H1 (cell line): ENCODE measurements around the gene OTUB1. TPM values are rescaled to one million over a fixed set of nuclear protein-coding genes. Genes with fewer than 3 reads are reported as not detected.

Source experiments
- CTCF ChIA-PET: fragments of 300-600 bp; sonication (Branson Sonifier 250); formaldehyde crosslinking; loops from one replicate; lab custom pipeline; 2021; ENCODE audit not compliant: partially characterized antibody; lab: Charles Lee
- POLR2A ChIA-PET: fragments of 300-600 bp; sonication (Branson Sonifier 250); formaldehyde crosslinking; loops from one replicate; lab custom pipeline; 2021; ENCODE audit warnings: inconsistent platforms; ENCODE audit not compliant: partially characterized antibody; lab: Charles Lee
- DNase-seq, 2 experiments: peaks; one replicate each; pipeline versions ENCODE4 v3.0.0 to v3.0.0-alpha.2; 2010 to 2022; ENCODE audit warnings: low spot score in 2 of 2, low read depth in 1 of 2, mixed read lengths in 1 of 2
- FAIRE-seq: peaks from 2 replicates; lab custom pipeline; 2011; peaks lifted over from hg19 to GRCh38; lab: Jason Lieb, UNC
- H2AFZ ChIP-seq: 2 replicates; pipeline ENCODE4 v1.8.1; 2012; ENCODE audit warnings: low read length, inconsistent platforms
- H2AK5ac ChIP-seq: 2 replicates; pipeline ENCODE4 v1.6.1; 2013; ENCODE audit warnings: low read depth, low read length
- H2BK120ac ChIP-seq: replicated peaks from 2 replicates; pipeline ENCODE3; 2013; ENCODE audit warnings: low read depth, low read length, inconsistent platforms
- H2BK12ac ChIP-seq: 2 replicates; pipeline ENCODE4 v1.6.1; 2013; ENCODE audit warnings: low read depth, low read length
- H2BK15ac ChIP-seq: 2 replicates; pipeline ENCODE4 v1.6.1; 2013; ENCODE audit warnings: low read length
- H2BK20ac ChIP-seq: 2 replicates; pipeline ENCODE4 v1.6.1; 2013; ENCODE audit warnings: low read length
- H2BK5ac ChIP-seq: 2 replicates; pipeline ENCODE4 v1.6.1; 2013; ENCODE audit warnings: low read depth, low read length
- H3K14ac ChIP-seq: 2 replicates; pipeline ENCODE4 v1.6.1; 2013; ENCODE audit warnings: inconsistent platforms; ENCODE audit not compliant: insufficient read length
- H3K18ac ChIP-seq: 2 replicates; pipeline ENCODE4 v1.6.1; 2013; ENCODE audit warnings: low read length; ENCODE audit errors: extremely low read depth
- H3K23ac ChIP-seq: 2 replicates; pipeline ENCODE4 v1.6.1; 2013; ENCODE audit warnings: inconsistent platforms; ENCODE audit not compliant: insufficient read length
- H3K23me2 ChIP-seq: 2 replicates; pipeline ENCODE4 v1.6.1; 2013; ENCODE audit warnings: low read depth, low read length
- H3K27ac ChIP-seq: 2 replicates; pipeline ENCODE4 v1.6.1; 2011; ENCODE audit warnings: low read depth, low read length, inconsistent platforms
- H3K27me3 ChIP-seq, 4 experiments: replicated peaks in 1 of 4; 1 replicate in 1 of 4; 2 replicates in 3 of 4; pipeline versions ENCODE4 v1.6.1 to v1.8.1; 2011 to 2013; ENCODE audit warnings: low read length in 3 of 4, mild to moderate bottlenecking in 3 of 4, inconsistent platforms in 2 of 4, mixed read lengths in 2 of 4, moderate library complexity in 1 of 4; ENCODE audit not compliant: control insufficient read depth in 3 of 4, insufficient read depth in 3 of 4; ENCODE audit errors: extremely low read depth in 1 of 4
- H3K36me3 ChIP-seq, 4 experiments: 2 replicates each; pipeline versions ENCODE4 v1.6.1 to v1.8.1; 2011 to 2013; ENCODE audit warnings: mild to moderate bottlenecking in 4 of 4, low read length in 3 of 4, moderate library complexity in 2 of 4, control low read depth in 1 of 4, inconsistent platforms in 1 of 4; ENCODE audit not compliant: insufficient read depth in 4 of 4, control insufficient read depth in 2 of 4
- H3K4ac ChIP-seq: replicated peaks from 2 replicates; pipeline ENCODE3; 2013; ENCODE audit warnings: low read length, low read depth, mixed read lengths, inconsistent platforms; ENCODE audit not compliant: insufficient read length
- H3K4me1 ChIP-seq, 4 experiments: replicated peaks in 1 of 4; 1 replicate in 1 of 4; 2 replicates in 3 of 4; pipeline versions ENCODE4 v1.6.1 to v1.8.1; 2011 to 2013; ENCODE audit warnings: low read length in 3 of 4, inconsistent platforms in 2 of 4, mixed read lengths in 1 of 4; ENCODE audit not compliant: insufficient read depth in 4 of 4, control insufficient read depth in 3 of 4
- H3K4me2 ChIP-seq, 2 experiments: 2 replicates each; pipeline versions ENCODE4 v1.6.1 to v1.8.1; 2011 to 2013; ENCODE audit warnings: low read depth in 2 of 2, low read length in 2 of 2, control low read depth in 1 of 2, inconsistent platforms in 1 of 2, mild to moderate bottlenecking in 1 of 2; ENCODE audit not compliant: insufficient read depth in 1 of 2
- H3K4me3 ChIP-seq, 4 experiments: fragments of 200-600, 300-600 bp in 1 of 4; sonication (generic), shearing (Covaris generic), sonication (Bioruptor Twin) in 1 of 4; 2 replicates each; pipeline versions ENCODE4 v1.5.1 to v1.8.1; 2011 to 2016; ENCODE audit warnings: low read length in 4 of 4, low read depth in 3 of 4, control low read depth in 2 of 4, inconsistent platforms in 2 of 4, mild to moderate bottlenecking in 2 of 4, mixed read lengths in 1 of 4, moderate library complexity in 1 of 4; ENCODE audit not compliant: insufficient read depth in 2 of 4; ENCODE audit errors: extremely low read depth in 1 of 4
- H3K56ac ChIP-seq: replicated peaks from 2 replicates; pipeline ENCODE3; 2013; ENCODE audit warnings: low read depth, mild to moderate bottlenecking, mixed read lengths, low read length, inconsistent platforms; ENCODE audit not compliant: insufficient read length
- H3K79me1 ChIP-seq: 2 replicates; pipeline ENCODE4 v1.6.1; 2013; ENCODE audit warnings: low read depth, low read length, control low read depth
- H3K79me2 ChIP-seq, 2 experiments: 2 replicates each; pipeline versions ENCODE4 v1.6.1 to v1.8.1; 2012 to 2013; ENCODE audit warnings: low read length in 2 of 2, mild to moderate bottlenecking in 2 of 2, inconsistent platforms in 1 of 2; ENCODE audit not compliant: insufficient read depth in 2 of 2, control insufficient read depth in 1 of 2
- H3K9ac ChIP-seq, 4 experiments: replicated peaks in 1 of 4; 1 replicate in 1 of 4; 2 replicates in 3 of 4; pipeline versions ENCODE4 v1.6.1 to v1.8.1; 2011 to 2013; ENCODE audit warnings: low read depth in 3 of 4, low read length in 3 of 4, control low read depth in 2 of 4, mild to moderate bottlenecking in 2 of 4, moderate library complexity in 2 of 4, inconsistent platforms in 1 of 4; ENCODE audit errors: extremely low read depth in 1 of 4
- H3K9me3 ChIP-seq, 2 experiments: 2 replicates each; pipeline versions ENCODE4 v1.6.1 to v1.8.1; 2012 to 2013; ENCODE audit warnings: mild to moderate bottlenecking in 2 of 2, moderate library complexity in 2 of 2, control low read depth in 1 of 2, inconsistent platforms in 1 of 2, low read depth in 1 of 2, low read length in 1 of 2, mixed read lengths in 1 of 2; ENCODE audit not compliant: insufficient read depth in 2 of 2
- H4K20me1 ChIP-seq, 2 experiments: replicated peaks in 1 of 2; 2 replicates each; pipeline versions ENCODE3 to v1.8.1; 2011 to 2013; ENCODE audit warnings: inconsistent platforms in 2 of 2, low read length in 2 of 2, mild to moderate bottlenecking in 1 of 2; ENCODE audit not compliant: insufficient read depth in 2 of 2, control insufficient read depth in 1 of 2
- H4K5ac ChIP-seq: 2 replicates; pipeline ENCODE4 v1.6.1; 2013; ENCODE audit warnings: low read length, low read depth, mixed read lengths, inconsistent platforms; ENCODE audit not compliant: insufficient read length
- H4K8ac ChIP-seq: 2 replicates; pipeline ENCODE4 v1.8.0; 2013; ENCODE audit warnings: mild to moderate bottlenecking, moderate library complexity, low read length, inconsistent platforms; ENCODE audit not compliant: insufficient read depth; ENCODE audit errors: extremely low read depth
- H4K91ac ChIP-seq: replicated peaks from 2 replicates; pipeline ENCODE3; 2013; ENCODE audit warnings: low read length, mixed read lengths, inconsistent platforms; ENCODE audit not compliant: insufficient read length
- BRCA1 ChIP-seq: IDR thresholded peaks from 2 replicates; pipeline ENCODE4 v1.6.1; 2012; ENCODE audit warnings: low read depth, low read length, improper control_type of control experiment
- CBX8 ChIP-seq: fragments of 300-800, 300-1000 bp; sonication (generic); IDR thresholded peaks from 2 replicates; pipeline ENCODE4 v1.7.1; 2016; ENCODE audit warnings: low read depth, low read length, borderline replicate concordance
- CHD2 ChIP-seq: IDR thresholded peaks from 2 replicates; pipeline ENCODE4 v1.6.1; 2012; ENCODE audit warnings: low read length, improper control_type of control experiment
- CREB1 ChIP-seq: IDR thresholded peaks from 2 replicates; pipeline ENCODE4 v1.6.1; 2012; ENCODE audit warnings: inconsistent platforms
- CTBP2 ChIP-seq: IDR thresholded peaks from 2 replicates; pipeline ENCODE4 v1.7.0; 2011; ENCODE audit warnings: borderline replicate concordance, mild to moderate bottlenecking, moderate library complexity, mixed read lengths, low read length; ENCODE audit not compliant: insufficient read depth, insufficient read length
- MAFK ChIP-seq: IDR thresholded peaks from 2 replicates; pipeline ENCODE4 v1.6.1; 2012; ENCODE audit warnings: low read depth, mild to moderate bottlenecking, improper control_type of control experiment, low read length
- POLR2AphosphoS5 ChIP-seq: IDR thresholded peaks from 2 replicates; pipeline ENCODE4 v1.6.1; 2011; ENCODE audit warnings: low read depth, low read length
- SIRT6 ChIP-seq: IDR thresholded peaks from one replicate; pipeline ENCODE4 v1.7.1; 2012; ENCODE audit warnings: low read length, inconsistent platforms
- SP2 ChIP-seq: IDR thresholded peaks from 2 replicates; pipeline ENCODE4 v1.6.1; 2012; ENCODE audit warnings: mild to moderate bottlenecking, low read length, inconsistent platforms
- TBP ChIP-seq: IDR thresholded peaks from 2 replicates; pipeline ENCODE4 v1.6.1; 2011; ENCODE audit warnings: low read depth, low read length, improper control_type of control experiment
- YY1 ChIP-seq: IDR thresholded peaks from 2 replicates; pipeline ENCODE4 v1.6.1; 2011; ENCODE audit warnings: low read depth, mild to moderate bottlenecking, low read length
- ZNF274 ChIP-seq: IDR thresholded peaks from 2 replicates; pipeline ENCODE4 v1.7.0; 2012; ENCODE audit warnings: low read length, borderline replicate concordance; ENCODE audit errors: extremely low read depth
- WGBS, 2 experiments: shearing (Covaris generic) in 1 of 2; methylation state at CpG; one replicate each; pipeline versions ENCODE4 v1.1.6 to v1.1.7; 2013 to 2015; ENCODE audit warnings: low lambda C conversion rate in 2 of 2, mixed read lengths in 2 of 2, inconsistent platforms in 1 of 2, low coverage in 1 of 2, missing lambda C conversion rate in 1 of 2; ENCODE audit not compliant: insufficient replicate concordance in 2 of 2, insufficient coverage in 1 of 2, insufficient read length in 1 of 2; ENCODE audit errors: extremely low coverage in 1 of 2, missing lambda C conversion rate in 1 of 2; 5-methylcytosine and 5-hydroxymethylcytosine counted together
- polyA plus RNA-seq, 7 experiments: library from polyadenylated mRNA; depleted of rRNA in 3 of 7; stranded (reverse) in 5 of 7; unstranded in 2 of 7; fragments of >200 nt in 5 of 7; fragments of 200-250 nt in 2 of 7; gene quantifications; 1 replicate in 5 of 7; 2 replicates in 1 of 7; 4 replicates in 1 of 7; pipeline versions ENCODE4 v1.2.1 to v1.2.3, GENCODE V29; 2011 to 2013; ENCODE audit warnings: missing spikeins in 2 of 7, mixed read lengths in 2 of 7
- total RNA-seq: library from RNA; stranded (reverse); fragmentation: NEBNext Ultra II Directional; extraction: Animal tissue kit (Norgen Biotek cat#: 25700); gene quantifications from 2 replicates; pipeline ENCODE4 v1.2.1, GENCODE V29; 2021
- TF ChIP-seq, protein P1 (sequence below), 3 experiments: IDR thresholded peaks; 1 replicate in 2 of 3; 2 replicates in 1 of 3; pipeline versions ENCODE4 v1.5.1 to v1.6.1; 2011; ENCODE audit warnings: low read length in 3 of 3, mild to moderate bottlenecking in 3 of 3, inconsistent platforms in 2 of 3, low read depth in 1 of 3, moderate library complexity in 1 of 3; ENCODE audit not compliant: insufficient read depth in 1 of 3; ENCODE audit errors: control extremely low read depth in 1 of 3

Gene OTUB1
- total and polyA plus RNA-seq, 2 of the 8 experiments (the other 6 are each of a cell fraction or from before 2014, with no cell fraction given), result 110 to 274 TPM

- H2BK5ac ChIP-seq, result no peak within 1 kb of the TSS
- peaks cover 61 to 95% (median 86%) of the 10 kb centered on the region in 4 experiments for H3K27me3 ChIP-seq
- H3K56ac ChIP-seq, result no peak within 1 kb of the TSS
- FAIRE-seq (no peak), DNase-seq (no peak)
- H3K23me2 ChIP-seq, result peaks cover 7% of the 10 kb centered on the region; the same call in 1 of the 2 replicates
- ChIA-PET POLR2A (interaction anchor here (1.9 to 2.0 kb wide), 2 partner anchors 11 kb away, joined by 5 to 6 read pairs; no protein-coding TSS in a partner anchor), CTCF (interaction anchor here (0.6 to 21.2 kb wide), 7 partner anchors 9 to 129 kb away, joined by 3 to 291 read pairs (median 4); no protein-coding TSS in a partner anchor)
- H3K27ac ChIP-seq, result no peak within 1 kb of the TSS
- no peak within 1 kb of the TSS for H4K5ac ChIP-seq
- H3K4me3 ChIP-seq, result peak within 1 kb of the TSS; percentile 27 to 67 (median 42)
- peaks cover 8 to 24% of the 10 kb centered on the region in 2 experiments for H4K20me1 ChIP-seq
- H4K8ac ChIP-seq, result no peak within 1 kb of the TSS; the same call in 1 of the 2 replicates
- no peak within 1 kb of the TSS for H3K14ac ChIP-seq
- no peaks in the 10 kb centered on the region for H3K79me1 ChIP-seq
- H3K4ac ChIP-seq, result no peak within 1 kb of the TSS
- H3K4me1 ChIP-seq, result peaks cover 4 to 13% (median 8%) of the 10 kb centered on the region in 4 experiments; a peak in 6 of 7 replicates
- H2AFZ ChIP-seq, result no peak within 1 kb of the TSS
- no peak within 1 kb of the TSS for H2AK5ac ChIP-seq
- H3K79me2 ChIP-seq, result no peaks in the 10 kb centered on the region
- no peak within 1 kb of the TSS for H2BK120ac ChIP-seq
- no peak within 1 kb of the TSS for H2BK15ac ChIP-seq
- no peaks in the 10 kb centered on the region for H3K9me3 ChIP-seq
- H3K4me2 ChIP-seq, result peak within 1 kb of the TSS; percentile 67 to 72
- peak within 1 kb of the TSS; percentile 32 for H3K18ac ChIP-seq
- no peak within 1 kb of the TSS for H3K9ac ChIP-seq
- H2BK20ac ChIP-seq, result no peak within 1 kb of the TSS
- H2BK12ac ChIP-seq, result no peak within 1 kb of the TSS
- no peak within 1 kb of the TSS for H3K23ac ChIP-seq
- H4K91ac ChIP-seq, result peak within 1 kb of the TSS; percentile 26
- no peaks in the 10 kb centered on the region for H3K36me3 ChIP-seq
- 0% methylated on average over 11 of the region's 64 CpGs; no CpG with 5 or more reads in 1 of the 2 experiments for WGBS, 2 experiments
- no peak for TF ChIP-seq CBX8
- TF ChIP-seq SIRT6, result no peak
- TF ChIP-seq BRCA1, result no peak
- TF ChIP-seq YY1, result no peak
- TF ChIP-seq CREB1, result no peak
- TF ChIP-seq MAFK, result no peak
- no peak for TF ChIP-seq CTBP2
- TF ChIP-seq, protein P1, sequence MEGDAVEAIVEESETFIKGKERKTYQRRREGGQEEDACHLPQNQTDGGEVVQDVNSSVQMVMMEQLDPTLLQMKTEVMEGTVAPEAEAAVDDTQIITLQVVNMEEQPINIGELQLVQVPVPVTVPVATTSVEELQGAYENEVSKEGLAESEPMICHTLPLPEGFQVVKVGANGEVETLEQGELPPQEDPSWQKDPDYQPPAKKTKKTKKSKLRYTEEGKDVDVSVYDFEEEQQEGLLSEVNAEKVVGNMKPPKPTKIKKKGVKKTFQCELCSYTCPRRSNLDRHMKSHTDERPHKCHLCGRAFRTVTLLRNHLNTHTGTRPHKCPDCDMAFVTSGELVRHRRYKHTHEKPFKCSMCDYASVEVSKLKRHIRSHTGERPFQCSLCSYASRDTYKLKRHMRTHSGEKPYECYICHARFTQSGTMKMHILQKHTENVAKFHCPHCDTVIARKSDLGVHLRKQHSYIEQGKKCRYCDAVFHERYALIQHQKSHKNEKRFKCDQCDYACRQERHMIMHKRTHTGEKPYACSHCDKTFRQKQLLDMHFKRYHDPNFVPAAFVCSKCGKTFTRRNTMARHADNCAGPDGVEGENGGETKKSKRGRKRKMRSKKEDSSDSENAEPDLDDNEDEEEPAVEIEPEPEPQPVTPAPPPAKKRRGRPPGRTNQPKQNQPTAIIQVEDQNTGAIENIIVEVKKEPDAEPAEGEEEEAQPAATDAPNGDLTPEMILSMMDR (IDR thresholded peaks at IDR 0.05; ENCODE audit: control extremely low read depth in 1 of 3, insufficient read depth in 1 of 3, low read depth in 1 of 3, low read length in 3 of 3), result no peak
- TF ChIP-seq CHD2, result no peak
- no peak for TF ChIP-seq POLR2AphosphoS5
- TF ChIP-seq SP2, result no peak
- TF ChIP-seq ZNF274, result no peak
- no peak for TF ChIP-seq TBP
These were observed 49.3 kb downstream of the OTUB1 start, which contains the start of gene FLRT1 for GRCh38 chr11:64035576-64035975. FLRT1 (plus strand) TSS chr11:64035931; CDS start chr11:64116268, 80,337 bp downstream.
